Fibroblast of lung (primary cell): ENCODE results near the gene P2RX1. TPM values are rescaled to one million over a fixed set of nuclear protein-coding genes. Genes with fewer than 3 reads are reported as not detected.

Source experiments
- DNase-seq, 2 donors: peaks; one replicate each; pipeline versions ENCODE4 v3.0.0 to v3.0.0-alpha.2; 2010; ENCODE audit warnings: low read depth in 2 of 2
- H2AFZ ChIP-seq: 2 replicates; pipeline ENCODE4 v1.5.1; 2012; ENCODE audit warnings: low read length, control low read depth, inconsistent platforms
- H3K27ac ChIP-seq: 2 replicates; pipeline ENCODE4 v1.5.1; 2011; ENCODE audit warnings: low read length, control low read depth; ENCODE audit not compliant: insufficient read depth
- H3K27me3 ChIP-seq: 2 replicates; pipeline ENCODE4 v1.5.1; 2011; ENCODE audit warnings: mild to moderate bottlenecking, low read length; ENCODE audit not compliant: control insufficient read depth, insufficient read depth
- H3K36me3 ChIP-seq: 2 replicates; pipeline ENCODE4 v1.5.1; 2011; ENCODE audit warnings: low read length; ENCODE audit not compliant: control insufficient read depth, insufficient read depth
- H3K4me1 ChIP-seq: 2 replicates; pipeline ENCODE4 v1.5.1; 2011; ENCODE audit warnings: low read length; ENCODE audit not compliant: control insufficient read depth, insufficient read depth; ENCODE audit errors: extremely low read depth
- H3K4me2 ChIP-seq: 2 replicates; pipeline ENCODE4 v1.5.1; 2011; ENCODE audit warnings: low read length, control low read depth; ENCODE audit not compliant: insufficient read depth; ENCODE audit errors: extremely low read depth
- H3K4me3 ChIP-seq, 4 experiments: fragments of 200-600 bp in 1 of 4; sonication (generic) in 1 of 4; replicated peaks in 1 of 4; 2 replicates each; pipeline ENCODE4 v1.5.1; 2011 to 2016; ENCODE audit warnings: low read length in 4 of 4, low read depth in 3 of 4, mild to moderate bottlenecking in 3 of 4, control low read depth in 2 of 4, inconsistent platforms in 1 of 4, mixed read lengths in 1 of 4; ENCODE audit not compliant: insufficient read depth in 1 of 4; ENCODE audit errors: control extremely low read depth in 1 of 4
- H3K79me2 ChIP-seq: 2 replicates; pipeline ENCODE4 v1.5.1; 2012; ENCODE audit warnings: mild to moderate bottlenecking, low read length, inconsistent platforms; ENCODE audit not compliant: control insufficient read depth, insufficient read depth
- H3K9ac ChIP-seq: 2 replicates; pipeline ENCODE4 v1.5.1; 2011; ENCODE audit warnings: mild to moderate bottlenecking, low read length, control low read depth; ENCODE audit not compliant: insufficient read depth
- H3K9me3 ChIP-seq: 2 replicates; pipeline ENCODE4 v1.5.1; 2012; ENCODE audit warnings: low read depth, low read length; ENCODE audit not compliant: control insufficient read depth, insufficient read depth
- H4K20me1 ChIP-seq: 2 replicates; pipeline ENCODE4 v1.5.1; 2011; ENCODE audit warnings: low read length; ENCODE audit not compliant: control insufficient read depth, insufficient read depth; ENCODE audit errors: extremely low read depth
- CTCF ChIP-seq, 2 donors: IDR thresholded peaks in 1 of 2; conservative IDR thresholded peaks in 1 of 2; 1 replicate in 1 of 2; 2 replicates in 1 of 2; pipeline ENCODE4 v1.5.1; 2011 to 2012; ENCODE audit warnings: low read length in 2 of 2, control low read depth in 1 of 2, inconsistent platforms in 1 of 2, low read depth in 1 of 2, mild to moderate bottlenecking in 1 of 2
- EZH2 ChIP-seq: IDR thresholded peaks from 2 replicates; pipeline ENCODE4 v1.5.1; 2012; ENCODE audit warnings: low read length, control low read depth, mild to moderate bottlenecking; ENCODE audit errors: missing control alignments
- polyA plus RNA-seq, 2 donors: library from polyadenylated mRNA; depleted of rRNA in 1 of 2; stranded (reverse) in 1 of 2; unstranded in 1 of 2; fragments of >200 nt; gene quantifications; 2 replicates each; pipeline ENCODE4 v1.2.1, GENCODE V29; 2011 to 2012; ENCODE audit warnings: missing spikeins in 1 of 2
- total RNA-seq: library from RNA; depleted of rRNA; stranded (reverse); fragments of >200 nt; gene quantifications from 2 replicates; pipeline ENCODE4 v1.2.1, GENCODE V29; 2014

P2RX1 gene
- total and polyA plus RNA-seq, 2 donors (not counting 1 experiment from before 2014, with no cell fraction given): under 0.01 TPM; not detected in 1

GRCh38 chr17:3912827-3913226, 3.4 kb downstream of the P2RX1 start:
- DNase-seq: no peak
- no peaks in the 10 kb centered on the region for H3K36me3 ChIP-seq
- H3K4me3 ChIP-seq: no peak overlapping the region
- H3K27ac ChIP-seq: no peak overlapping the region
- no peaks in the 10 kb centered on the region for H4K20me1 ChIP-seq
- no peak for TF ChIP-seq CTCF (conservative IDR thresholded peaks at IDR 0.05 in 1 of 2, IDR thresholded peaks at IDR 0.05 in 1 of 2; ENCODE audit: low read depth in 1 of 2, low read length in 2 of 2)
- TF ChIP-seq EZH2: no peak
- no peaks in the 10 kb centered on the region for H3K79me2 ChIP-seq
- H2AFZ ChIP-seq: no peak overlapping the region
- H3K9me3 ChIP-seq: no peaks in the 10 kb centered on the region
- H3K4me2 ChIP-seq: no peak overlapping the region
- H3K9ac ChIP-seq: no peak overlapping the region
- no peaks in the 10 kb centered on the region for H3K4me1 ChIP-seq
- no peaks in the 10 kb centered on the region for H3K27me3 ChIP-seq

- no peaks in the 10 kb centered on the region for H4K20me1 ChIP-seq
- H3K27ac ChIP-seq: no peak overlapping the region
- H3K9me3 ChIP-seq: no peaks in the 10 kb centered on the region
- H3K9ac ChIP-seq: no peak overlapping the region
- no peaks in the 10 kb centered on the region for H3K4me1 ChIP-seq
- no peak for DNase-seq
- H3K79me2 ChIP-seq: no peaks in the 10 kb centered on the region
- H3K4me3 ChIP-seq: no peak overlapping the region
- no peak overlapping the region for H2AFZ ChIP-seq
- H3K27me3 ChIP-seq: no peaks in the 10 kb centered on the region
- TF ChIP-seq EZH2: no peak
- no peak for TF ChIP-seq CTCF (conservative IDR thresholded peaks at IDR 0.05 in 1 of 2, IDR thresholded peaks at IDR 0.05 in 1 of 2; ENCODE audit: low read depth in 1 of 2, low read length in 2 of 2)
- no peak overlapping the region for H3K4me2 ChIP-seq
- no peaks in the 10 kb centered on the region for H3K36me3 ChIP-seq
Measured at GRCh38 chr17:3911271-3912053, 4.8 kb downstream of the P2RX1 start.

- no peaks in the 10 kb centered on the region for H3K4me1 ChIP-seq
- no peaks in the 10 kb centered on the region for H3K36me3 ChIP-seq
- H3K4me3 ChIP-seq: no peak overlapping the region
- no peak for DNase-seq
- H3K27me3 ChIP-seq: no peaks in the 10 kb centered on the region
- no peaks in the 10 kb centered on the region for H3K9me3 ChIP-seq
- no peak for TF ChIP-seq CTCF (conservative IDR thresholded peaks at IDR 0.05 in 1 of 2, IDR thresholded peaks at IDR 0.05 in 1 of 2; ENCODE audit: low read depth in 1 of 2, low read length in 2 of 2)
- no peak for TF ChIP-seq EZH2
- no peak overlapping the region for H2AFZ ChIP-seq
- H3K4me2 ChIP-seq: no peak overlapping the region
- no peaks in the 10 kb centered on the region for H3K79me2 ChIP-seq
- no peak overlapping the region for H3K27ac ChIP-seq
- no peak overlapping the region for H3K9ac ChIP-seq
- no peaks in the 10 kb centered on the region for H4K20me1 ChIP-seq
Measured at GRCh38 chr17:3910420-3911270, 5.6 kb downstream of the P2RX1 start.
